ENCODE results near the gene TGFBRAP1. TPM values are rescaled to one million over a fixed set of nuclear protein-coding genes. Genes with fewer than 3 reads are reported as not detected.

Gene TGFBRAP1
- total and polyA plus RNA-seq, 7 donors = 4.8 to 24.6 (median 17.4) TPM

DNA sequence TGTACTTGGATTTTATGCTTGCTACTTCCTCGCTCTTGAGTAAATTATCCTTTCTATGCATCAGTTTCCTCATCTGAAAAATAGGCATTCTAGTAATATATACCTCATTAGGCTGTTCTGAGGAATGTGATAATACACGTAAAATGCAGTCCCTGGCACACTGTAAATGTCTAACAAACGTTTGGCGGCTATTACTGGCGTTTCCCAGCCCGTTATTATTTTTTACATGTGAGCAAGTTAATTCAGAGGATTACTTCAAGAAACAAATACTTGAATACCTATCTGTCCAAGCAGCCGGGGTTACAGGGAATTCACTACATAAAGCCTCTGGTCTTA, 7.2 kb upstream of the TGFBRAP1 start:
- intact Hi-C loops (cut with DNase I) = no loop called here
- TF ChIP-seq POLR2AphosphoS5 (IDR thresholded peaks at IDR 0.05) = no peak
- TF ChIP-seq POLR2A (IDR thresholded peaks at IDR 0.05) = no peak
- TF ChIP-seq EP300 (IDR thresholded peaks at IDR 0.05) = no peak
- no peak for TF ChIP-seq CTCF (IDR thresholded peaks at IDR 0.05)
- Histone ChIP-seq H3K27ac (peak overlapping the region; percentile 91 to 95 (median 92)), H3K9me3 (no peaks in the 10 kb centered on the region), H3K4me1 (peaks cover 0 to 27% (median 17%) of the 10 kb centered on the region in 4 donors), H3K27me3 (no peaks in the 10 kb centered on the region), H3K36me3 (peaks cover 0 to 29% (median 3%) of the 10 kb centered on the region in 4 donors), H3K4me3 (peak overlapping the region; percentile 79 to 93 (median 88))
- no peak for DNase-seq
- 2 to 4% methylated on average over 7 of the region's 7 CpGs for WGBS, 2 donors

DNA sequence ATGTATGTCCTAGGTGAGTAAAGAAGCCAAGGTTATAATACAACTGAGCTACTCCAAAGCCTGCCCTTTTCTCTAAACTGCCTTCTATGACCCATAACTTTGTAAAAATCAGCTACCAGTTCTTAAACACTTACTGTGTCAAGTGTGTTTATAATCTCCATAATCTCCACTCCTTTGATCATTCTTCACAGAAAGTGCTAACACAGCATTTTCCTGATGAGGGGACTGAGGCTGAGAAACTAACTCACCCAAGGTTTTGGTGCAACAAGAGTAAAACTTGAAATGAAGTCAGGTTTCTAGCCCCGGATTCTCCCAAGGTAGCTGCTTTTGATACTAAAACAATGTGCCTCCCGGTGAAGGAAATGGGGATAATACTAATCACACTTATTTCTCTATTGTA, 5.9 kb upstream of the TGFBRAP1 start:
- WGBS, 2 donors = 92 to 95% methylated on average over 2 of the region's 2 CpGs
- no peak overlapping the region for H3K27ac ChIP-seq
- peaks cover 0 to 30% (median 18%) of the 10 kb centered on the region in 4 donors for H3K4me1 ChIP-seq
- H3K9me3 ChIP-seq = no peaks in the 10 kb centered on the region
- intact Hi-C loops (cut with DNase I) = no loop called here
- peaks cover 0 to 16% (median 2%) of the 10 kb centered on the region in 4 donors for H3K36me3 ChIP-seq
- H3K27me3 ChIP-seq = no peaks in the 10 kb centered on the region
- TF ChIP-seq POLR2AphosphoS5 (IDR thresholded peaks at IDR 0.05) = no peak
- TF ChIP-seq EP300 (IDR thresholded peaks at IDR 0.05) = no peak
- no peak for TF ChIP-seq POLR2A (IDR thresholded peaks at IDR 0.05)
- no peak for TF ChIP-seq CTCF (IDR thresholded peaks at IDR 0.05)
- H3K4me3 ChIP-seq = no peak overlapping the region
- no peak for DNase-seq

GRCh38 chr2:105334211-105334610, 4.7 kb upstream of the TGFBRAP1 start:
- H3K36me3 ChIP-seq = peaks cover 0 to 8% (median 0%) of the 10 kb centered on the region in 4 donors
- intact Hi-C loops (cut with DNase I) = no loop called here
- TF ChIP-seq POLR2AphosphoS5 (IDR thresholded peaks at IDR 0.05) (no peak), POLR2A (IDR thresholded peaks at IDR 0.05) (no peak), CTCF (IDR thresholded peaks at IDR 0.05) (no peak), EP300 (IDR thresholded peaks at IDR 0.05) (no peak)
- no peak overlapping the region for H3K27ac ChIP-seq
- H3K4me1 ChIP-seq = peaks cover 0 to 33% (median 22%) of the 10 kb centered on the region in 4 donors
- no peak for DNase-seq
- no peaks in the 10 kb centered on the region for H3K9me3 ChIP-seq
- 96 to 97% methylated on average over 4 of the region's 4 CpGs for WGBS, 2 donors
- no peaks in the 10 kb centered on the region for H3K27me3 ChIP-seq
- no peak overlapping the region for H3K4me3 ChIP-seq

DNA sequence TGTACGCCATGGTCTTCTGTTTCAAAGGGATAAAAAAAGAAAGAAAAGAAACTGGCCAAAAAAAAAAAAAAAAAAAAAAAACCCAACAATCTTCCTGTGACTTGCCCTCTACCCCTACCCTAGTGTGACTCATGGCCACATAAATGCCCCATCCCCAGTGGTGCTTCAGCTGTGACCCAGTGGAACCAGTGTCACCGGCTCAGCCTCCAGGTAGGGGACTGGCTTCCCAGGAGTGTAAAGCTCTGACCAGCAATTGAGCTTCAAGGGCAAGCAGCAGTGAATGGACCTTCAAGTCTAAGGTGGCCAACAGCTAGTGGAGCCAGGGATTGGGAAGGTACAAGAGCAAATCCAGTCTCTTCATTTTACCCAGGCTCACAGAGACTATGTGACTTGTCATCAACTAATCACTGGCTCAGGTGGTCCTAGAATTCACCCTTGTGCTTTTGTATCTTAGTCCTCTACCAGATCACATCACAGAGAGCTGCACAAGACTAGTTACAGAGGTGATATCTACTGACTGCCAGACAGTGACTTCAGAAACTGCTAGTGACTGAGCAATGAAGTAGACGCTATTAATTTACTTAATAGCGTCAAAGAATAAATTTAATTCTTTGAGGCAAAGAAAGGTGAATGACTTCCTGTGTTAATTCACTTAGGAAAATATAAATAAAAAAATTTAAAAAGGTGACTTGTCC, 1.3 kb upstream of the TGFBRAP1 start:
- H3K4me3 ChIP-seq = no peak overlapping the region
- intact Hi-C loops (cut with DNase I) = no loop called here
- H3K27ac ChIP-seq = peak overlapping the region; percentile 83 to 91 (median 87)
- H3K4me1 ChIP-seq = peaks cover 0 to 29% (median 19%) of the 10 kb centered on the region in 4 donors
- H3K9me3 ChIP-seq = no peaks in the 10 kb centered on the region
- no peak for DNase-seq
- no peak for TF ChIP-seq POLR2A (IDR thresholded peaks at IDR 0.05)
- TF ChIP-seq EP300 (IDR thresholded peaks at IDR 0.05) = no peak
- TF ChIP-seq POLR2AphosphoS5 (IDR thresholded peaks at IDR 0.05) = no peak
- H3K36me3 ChIP-seq = peaks cover 0 to 8% (median 0%) of the 10 kb centered on the region in 4 donors
- 94 to 97% methylated on average over 4 of the region's 4 CpGs for WGBS, 2 donors
- H3K27me3 ChIP-seq = no peaks in the 10 kb centered on the region

DNA sequence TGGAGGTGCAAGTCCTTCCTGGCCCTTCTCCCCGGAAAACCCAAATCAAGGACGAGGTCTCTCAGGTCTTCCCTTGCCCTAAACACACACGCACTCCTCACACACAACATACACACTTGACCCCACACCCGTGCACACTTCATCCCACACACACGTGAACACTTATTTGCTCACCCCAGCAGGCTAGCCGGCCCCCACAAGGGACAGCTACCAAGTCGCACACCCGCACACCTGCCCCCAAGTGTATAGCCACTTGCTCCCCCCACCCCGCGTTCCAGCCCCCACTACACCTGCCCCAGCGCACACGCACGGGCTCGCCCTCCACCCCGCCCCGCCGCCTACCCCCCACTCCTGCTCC, 359 bp downstream of the TGFBRAP1 start:
- Histone ChIP-seq H3K4me3 (peak overlapping the region; percentile 43 to 80 (median 74)), H3K4me1 (peaks cover 0 to 29% (median 19%) of the 10 kb centered on the region in 4 donors), H3K36me3 (peaks cover 0 to 2% (median 0%) of the 10 kb centered on the region in 4 donors), H3K9me3 (no peaks in the 10 kb centered on the region), H3K27ac (peak overlapping the region; percentile 79 to 91 (median 84)), H3K27me3 (no peaks in the 10 kb centered on the region)
- WGBS, 2 donors = 1% methylated on average over 17 of the region's 17 CpGs
- intact Hi-C loops (cut with DNase I) = no loop called here
- TF ChIP-seq CTCF (IDR thresholded peaks at IDR 0.05) = no peak
- TF ChIP-seq POLR2A (IDR thresholded peaks at IDR 0.05) = no peak
- TF ChIP-seq POLR2AphosphoS5 (IDR thresholded peaks at IDR 0.05) = no peak
- no peak for TF ChIP-seq EP300 (IDR thresholded peaks at IDR 0.05)
- peak; percentile 71 for DNase-seq
